DOHH2 (cell line): Measurements from ENCODE around the gene FYB1.

Experiments used
- H3F3A ChIP-seq: fragments of 200-600 bp; sonication (generic), shearing (Covaris generic); 2 replicates; pipeline ENCODE4 v1.6.0; 2016; ENCODE audit warnings: antibody characterized with exemption, mild to moderate bottlenecking; ENCODE audit not compliant: control insufficient read depth, insufficient read depth
- H3K27ac ChIP-seq: fragments of 200-600 bp; sonication (generic); 2 replicates; pipeline ENCODE4 v1.5.1; 2014; ENCODE audit warnings: low read depth, mild to moderate bottlenecking, low read length, moderate library complexity
- H3K27me3 ChIP-seq: fragments of 200-600 bp; sonication (generic); 2 replicates; pipeline ENCODE4 v1.6.1; 2014; ENCODE audit warnings: mild to moderate bottlenecking, low read length, mixed read lengths; ENCODE audit not compliant: control insufficient read depth
- H3K36me3 ChIP-seq: fragments of 200-600 bp; sonication (generic); 2 replicates; pipeline ENCODE4 v1.6.1; 2014; ENCODE audit warnings: mild to moderate bottlenecking, low read length, moderate library complexity, mixed read lengths; ENCODE audit not compliant: control insufficient read depth
- H3K4me1 ChIP-seq: fragments of 200-600 bp; sonication (generic); 2 replicates; pipeline ENCODE4 v1.6.1; 2014; ENCODE audit warnings: mild to moderate bottlenecking, low read length, mixed read lengths; ENCODE audit not compliant: control insufficient read depth
- H3K4me2 ChIP-seq: fragments of 200-600 bp; sonication (generic); 2 replicates; pipeline ENCODE4 v1.6.0; 2014; ENCODE audit warnings: mild to moderate bottlenecking, low read length, moderate library complexity
- H3K4me3 ChIP-seq: fragments of 200-600 bp; sonication (generic); 2 replicates; pipeline ENCODE4 v1.5.1; 2014; ENCODE audit warnings: mild to moderate bottlenecking, low read length, mixed read lengths
- H3K79me2 ChIP-seq: fragments of 200-600 bp; sonication (generic); 2 replicates; pipeline ENCODE4 v1.6.1; 2014; ENCODE audit warnings: mild to moderate bottlenecking, low read length, mixed read lengths; ENCODE audit not compliant: control insufficient read depth
- H3K9me2 ChIP-seq: fragments of 200-600 bp; sonication (generic); replicated peaks from 2 replicates; pipeline ENCODE4 v1.6.1; 2014; ENCODE audit warnings: mild to moderate bottlenecking, low read length, mixed read lengths; ENCODE audit not compliant: control insufficient read depth
- H3K9me3 ChIP-seq: fragments of 200-600 bp; sonication (generic); 2 replicates; pipeline ENCODE4 v1.6.1; 2014; ENCODE audit warnings: antibody characterized with exemption, low read length, mixed read lengths; ENCODE audit not compliant: control insufficient read depth, insufficient read depth
- H4K20me1 ChIP-seq: fragments of 200-600 bp; sonication (generic); 2 replicates; pipeline ENCODE4 v1.6.0; 2014; ENCODE audit warnings: low read depth, mild to moderate bottlenecking, antibody characterized with exemption, low read length, moderate library complexity; ENCODE audit not compliant: control insufficient read depth, insufficient read depth
- EZH2phosphoT487 ChIP-seq: fragments of 200-600 bp; sonication (generic); IDR thresholded peaks from 2 replicates; pipeline ENCODE4 v1.6.1; 2017; ENCODE audit warnings: borderline replicate concordance, mild to moderate bottlenecking, antibody characterized with exemption, low read length, moderate library complexity, mixed read lengths
- TF ChIP-seq, protein P1 (sequence below): fragments of 200-600 bp; sonication (generic); IDR thresholded peaks from one replicate; pipeline ENCODE4 v1.5.1; 2014; ENCODE audit warnings: antibody characterized with exemption, mild to moderate bottlenecking, low read depth, low read length; ENCODE audit not compliant: poor library complexity, severe bottlenecking

Gene FYB1

DNA sequence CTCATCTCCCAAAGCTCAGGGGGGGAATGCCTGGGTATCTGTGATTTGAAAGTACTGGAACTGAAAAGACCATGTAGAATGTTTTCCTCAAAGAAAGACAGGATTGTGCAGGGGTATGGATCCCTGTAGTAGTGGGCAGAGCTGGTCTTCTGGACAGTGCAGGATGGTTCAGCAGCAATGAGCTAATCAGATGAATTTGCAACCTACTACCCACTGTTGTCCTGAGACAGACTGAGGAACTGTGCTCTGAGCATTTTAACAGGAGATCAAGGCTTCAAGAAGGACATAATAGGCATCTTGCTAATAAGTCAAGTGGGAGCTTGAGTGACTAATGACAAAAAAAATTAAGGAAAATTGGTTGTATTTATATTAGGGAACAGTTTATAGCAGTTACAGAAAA is 61.7 kb downstream of the FYB1 start:
- Histone ChIP-seq H3K4me1 (no peaks in the 10 kb centered on the region), H3K36me3 (no peaks in the 10 kb centered on the region), H3K9me3 (no peaks in the 10 kb centered on the region), H3K27ac (no peak overlapping the region), H3K27me3 (peaks cover 4% of the 10 kb centered on the region; the same call in 1 of the 2 replicates), H3K79me2 (no peaks in the 10 kb centered on the region), H3K4me2 (no peak overlapping the region), H3F3A (no peaks in the 10 kb centered on the region), H3K4me3 (no peak overlapping the region), H4K20me1 (no peaks in the 10 kb centered on the region), H3K9me2 (no peaks in the 10 kb centered on the region)
- TF ChIP-seq, protein P1, sequence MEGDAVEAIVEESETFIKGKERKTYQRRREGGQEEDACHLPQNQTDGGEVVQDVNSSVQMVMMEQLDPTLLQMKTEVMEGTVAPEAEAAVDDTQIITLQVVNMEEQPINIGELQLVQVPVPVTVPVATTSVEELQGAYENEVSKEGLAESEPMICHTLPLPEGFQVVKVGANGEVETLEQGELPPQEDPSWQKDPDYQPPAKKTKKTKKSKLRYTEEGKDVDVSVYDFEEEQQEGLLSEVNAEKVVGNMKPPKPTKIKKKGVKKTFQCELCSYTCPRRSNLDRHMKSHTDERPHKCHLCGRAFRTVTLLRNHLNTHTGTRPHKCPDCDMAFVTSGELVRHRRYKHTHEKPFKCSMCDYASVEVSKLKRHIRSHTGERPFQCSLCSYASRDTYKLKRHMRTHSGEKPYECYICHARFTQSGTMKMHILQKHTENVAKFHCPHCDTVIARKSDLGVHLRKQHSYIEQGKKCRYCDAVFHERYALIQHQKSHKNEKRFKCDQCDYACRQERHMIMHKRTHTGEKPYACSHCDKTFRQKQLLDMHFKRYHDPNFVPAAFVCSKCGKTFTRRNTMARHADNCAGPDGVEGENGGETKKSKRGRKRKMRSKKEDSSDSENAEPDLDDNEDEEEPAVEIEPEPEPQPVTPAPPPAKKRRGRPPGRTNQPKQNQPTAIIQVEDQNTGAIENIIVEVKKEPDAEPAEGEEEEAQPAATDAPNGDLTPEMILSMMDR = no peak
- no peak for TF ChIP-seq EZH2phosphoT487

DNA sequence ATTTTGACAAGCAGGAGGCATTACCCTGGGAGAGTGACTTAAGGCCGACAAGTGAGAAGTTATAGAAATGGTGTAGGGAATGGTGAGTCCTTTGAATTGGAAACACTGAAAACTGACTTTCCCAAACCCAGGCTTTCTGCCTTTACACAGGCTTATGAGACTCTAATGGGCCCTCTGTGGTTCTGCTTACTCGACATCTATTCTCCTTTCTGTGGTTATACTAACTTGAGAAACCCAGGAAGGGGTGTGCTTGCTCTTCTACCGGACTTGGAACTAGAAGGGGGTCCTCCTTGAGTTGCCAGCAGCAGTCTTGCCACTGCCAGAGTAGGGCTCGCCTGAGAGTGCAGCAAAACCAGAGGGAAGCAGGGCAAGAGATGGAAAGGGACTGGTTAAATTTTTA is 63.3 kb downstream of the FYB1 start:
- H4K20me1 ChIP-seq = no peaks in the 10 kb centered on the region
- no peaks in the 10 kb centered on the region for H3F3A ChIP-seq
- TF ChIP-seq EZH2phosphoT487 = no peak
- TF ChIP-seq, protein P1 = no peak
- peaks cover 4% of the 10 kb centered on the region; the same call in 1 of the 2 replicates for H3K27me3 ChIP-seq
- no peak overlapping the region for H3K4me3 ChIP-seq
- H3K9me2 ChIP-seq = no peaks in the 10 kb centered on the region
- H3K4me1 ChIP-seq = peaks cover 6% of the 10 kb centered on the region; the same call in 1 of the 2 replicates
- no peak overlapping the region for H3K4me2 ChIP-seq
- no peaks in the 10 kb centered on the region for H3K79me2 ChIP-seq
- H3K36me3 ChIP-seq = no peaks in the 10 kb centered on the region
- no peak overlapping the region for H3K27ac ChIP-seq
- H3K9me3 ChIP-seq = no peaks in the 10 kb centered on the region

DNA sequence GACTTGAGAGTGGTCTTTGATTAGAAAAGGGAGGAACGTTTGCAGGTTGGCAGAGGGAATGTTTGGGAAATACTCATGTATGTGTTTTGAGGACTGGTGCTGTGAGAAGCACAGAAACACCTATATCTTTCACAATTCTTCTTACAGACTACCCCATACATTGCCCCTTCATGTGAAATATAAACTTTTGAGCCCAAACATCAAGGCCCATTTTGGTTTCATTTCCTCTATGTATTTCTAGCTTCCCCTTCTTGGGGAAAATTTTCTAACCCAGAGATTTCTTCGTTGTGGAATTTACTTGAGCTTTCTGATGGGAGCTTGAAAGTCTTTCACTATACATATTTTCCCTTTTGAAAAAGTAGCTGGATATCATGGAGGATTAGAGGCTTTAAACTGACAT is 67.6 kb downstream of the FYB1 start:
- Histone ChIP-seq H3K4me3 (no peak overlapping the region), H3K4me2 (no peak overlapping the region), H3K9me2 (no peaks in the 10 kb centered on the region), H3K36me3 (no peaks in the 10 kb centered on the region), H3F3A (no peaks in the 10 kb centered on the region), H3K9me3 (no peaks in the 10 kb centered on the region), H4K20me1 (no peaks in the 10 kb centered on the region), H3K4me1 (peaks cover 6% of the 10 kb centered on the region; the same call in 1 of the 2 replicates), H3K27me3 (no peaks in the 10 kb centered on the region), H3K27ac (no peak overlapping the region), H3K79me2 (no peaks in the 10 kb centered on the region)
- TF ChIP-seq EZH2phosphoT487 = no peak
- TF ChIP-seq, protein P1 = no peak
